Ectodermal cell (in vitro differentiated cells): ENCODE data around the gene SYT15.
A peak's percentile ranks its signal among the peaks of the same experiment; 100 is the strongest.

Experiments used
- H3K27ac ChIP-seq: 2 replicates; pipeline ENCODE4 v1.7.0; 2013; ENCODE audit warnings: mild to moderate bottlenecking, low read depth, low read length; ENCODE audit not compliant: insufficient read depth, poor library complexity, severe bottlenecking
- H3K27me3 ChIP-seq: 2 replicates; pipeline ENCODE4 v1.7.0; 2013; ENCODE audit warnings: mild to moderate bottlenecking, low read length; ENCODE audit not compliant: insufficient read depth, control insufficient read depth, poor library complexity, severe bottlenecking
- H3K36me3 ChIP-seq: one replicate; pipeline ENCODE4 v1.7.0; 2013; ENCODE audit warnings: low read length; ENCODE audit not compliant: control insufficient read depth, insufficient read depth
- H3K4me1 ChIP-seq: one replicate; pipeline ENCODE4 v1.7.0; 2013; ENCODE audit warnings: low read length; ENCODE audit not compliant: control insufficient read depth, insufficient read depth
- H3K4me3 ChIP-seq: 2 replicates; pipeline ENCODE4 v1.7.0; 2013; ENCODE audit warnings: low read depth, low read length, control low read depth; ENCODE audit not compliant: insufficient read depth
- H3K9me3 ChIP-seq: 2 replicates; pipeline ENCODE4 v1.7.0; 2013; ENCODE audit warnings: mild to moderate bottlenecking, low read length, moderate library complexity; ENCODE audit not compliant: control insufficient read depth
- WGBS, 2 experiments: methylation state at CpG; one replicate each; pipeline ENCODE4 v1.1.7; 2013; ENCODE audit warnings: missing lambda C conversion rate in 2 of 2; 5-methylcytosine and 5-hydroxymethylcytosine counted together

The SYT15 gene

DNA sequence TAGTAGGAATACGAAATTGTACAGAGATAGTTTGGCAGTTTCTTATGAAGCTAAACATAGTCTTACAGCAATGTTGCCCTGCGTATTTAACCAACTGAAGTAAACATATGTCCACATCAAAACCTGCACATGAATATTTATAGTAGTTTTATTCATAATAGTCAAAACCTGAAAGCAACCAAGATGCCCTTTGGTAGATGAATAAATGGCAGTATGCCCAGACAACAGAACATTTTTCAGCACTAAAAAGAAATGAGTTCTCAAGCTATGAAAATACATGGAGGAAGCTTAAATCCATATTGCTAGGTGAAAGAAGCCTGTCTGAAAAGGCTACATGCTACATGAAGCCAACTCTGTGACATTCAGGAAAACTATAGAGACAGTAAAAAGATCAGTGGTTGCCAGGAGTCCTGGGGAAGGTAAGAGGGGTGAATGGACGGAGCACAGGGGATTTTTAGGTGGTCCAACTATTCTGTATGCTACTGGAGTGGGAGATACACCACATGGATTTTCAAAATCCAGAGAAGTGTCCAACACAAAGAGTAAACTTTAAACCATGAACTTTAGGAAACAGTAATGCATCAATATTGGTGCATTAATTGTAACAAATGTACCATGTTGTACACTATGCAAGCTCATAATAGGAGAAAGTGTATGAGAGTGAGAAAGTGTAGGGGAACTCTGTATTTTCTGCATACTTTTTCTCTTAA, 40.1 kb upstream of the SYT15 start:
- H3K9me3 ChIP-seq = no peaks in the 10 kb centered on the region
- peaks cover 17% of the 10 kb centered on the region for H3K4me1 ChIP-seq
- H3K27me3 ChIP-seq = no peaks in the 10 kb centered on the region
- H3K27ac ChIP-seq = no peak overlapping the region
- H3K36me3 ChIP-seq = no peaks in the 10 kb centered on the region
- H3K4me3 ChIP-seq = no peak overlapping the region
- 86 to 96% methylated on average over 3 of the region's 3 CpGs for WGBS, 2 experiments

DNA sequence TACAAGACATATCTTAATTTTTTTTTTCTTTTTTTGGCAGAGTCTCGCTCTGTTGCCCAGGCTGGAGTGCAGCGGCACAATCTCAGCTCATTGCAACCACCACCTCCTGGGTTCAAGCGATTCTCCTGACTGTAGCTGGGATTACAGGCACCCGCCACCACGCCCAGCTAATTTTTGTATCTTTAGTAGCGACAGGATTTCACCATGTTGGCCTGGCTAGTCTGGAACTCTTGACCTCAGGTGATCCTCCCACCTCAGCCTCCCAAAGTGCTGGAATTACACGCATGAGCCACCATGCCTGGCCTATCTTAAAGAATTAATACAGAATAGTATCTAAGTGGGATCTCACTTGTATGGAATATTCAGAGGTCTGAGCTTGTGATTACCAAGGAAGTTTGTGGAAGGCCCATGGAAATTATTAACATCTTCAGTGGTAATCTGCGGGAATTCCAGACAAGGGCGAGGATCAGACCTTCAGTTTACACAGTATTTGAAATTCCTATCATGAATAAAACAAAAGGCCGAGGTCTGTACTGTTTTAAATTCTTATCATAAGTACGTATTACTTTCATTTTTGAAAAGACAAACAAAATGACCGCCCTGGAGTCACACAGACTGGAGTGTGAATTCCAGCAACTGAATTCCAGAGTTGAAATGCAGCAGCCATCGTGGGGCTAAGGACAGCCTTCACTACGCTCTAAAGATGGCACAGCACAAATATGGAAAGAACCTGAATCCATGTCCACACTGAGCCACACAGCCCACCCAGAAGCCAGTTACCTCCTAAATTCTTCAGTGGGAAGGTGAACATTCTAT, 39.1 kb upstream of the SYT15 start:
- H3K4me1 ChIP-seq = peaks cover 17% of the 10 kb centered on the region

DNA sequence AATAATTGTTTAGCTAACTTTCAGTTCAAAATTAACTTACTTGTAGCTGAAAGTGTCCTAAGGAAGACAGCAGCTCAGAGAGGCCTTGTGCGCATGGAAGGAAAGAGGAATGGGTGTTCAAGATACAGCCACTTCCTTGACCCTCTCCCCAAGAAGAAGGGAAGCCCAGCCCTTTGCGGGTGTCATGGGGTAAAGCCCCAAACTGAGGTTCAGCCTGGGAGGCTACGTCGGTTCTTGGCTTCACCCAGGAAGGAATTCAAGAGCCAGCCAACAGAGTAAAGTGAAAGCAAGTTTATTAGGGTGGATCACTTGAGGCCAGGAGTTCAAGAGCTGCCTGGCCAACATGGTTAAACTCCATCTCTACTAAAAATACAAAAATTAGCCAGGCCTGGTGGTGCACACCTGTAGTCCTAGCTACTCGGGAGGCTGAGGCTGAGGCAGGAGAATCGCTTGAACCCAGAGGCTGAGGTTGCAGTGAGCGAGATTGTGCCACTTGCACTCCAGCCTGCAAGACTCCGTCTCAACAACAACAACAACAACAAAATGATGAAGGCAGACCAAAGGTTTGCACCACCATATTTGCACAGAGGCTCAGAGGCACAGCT, 38.4 kb upstream of the SYT15 start:
- no peak overlapping the region for H3K4me3 ChIP-seq
- WGBS, 2 experiments = 90 to 91% methylated on average over 8 of the region's 8 CpGs
- H3K27ac ChIP-seq = no peak overlapping the region
- no peaks in the 10 kb centered on the region for H3K9me3 ChIP-seq
- H3K27me3 ChIP-seq = no peaks in the 10 kb centered on the region
- no peaks in the 10 kb centered on the region for H3K36me3 ChIP-seq
- peaks cover 17% of the 10 kb centered on the region for H3K4me1 ChIP-seq

More for the DNA sequence above, 39.1 kb upstream of the SYT15 start:
- WGBS, 2 experiments = 81 to 84% methylated on average over 14 of the region's 14 CpGs
- H3K27ac ChIP-seq = no peak overlapping the region
- no peaks in the 10 kb centered on the region for H3K36me3 ChIP-seq
- H3K4me3 ChIP-seq = no peak overlapping the region
- H3K9me3 ChIP-seq = no peaks in the 10 kb centered on the region
- no peaks in the 10 kb centered on the region for H3K27me3 ChIP-seq

DNA sequence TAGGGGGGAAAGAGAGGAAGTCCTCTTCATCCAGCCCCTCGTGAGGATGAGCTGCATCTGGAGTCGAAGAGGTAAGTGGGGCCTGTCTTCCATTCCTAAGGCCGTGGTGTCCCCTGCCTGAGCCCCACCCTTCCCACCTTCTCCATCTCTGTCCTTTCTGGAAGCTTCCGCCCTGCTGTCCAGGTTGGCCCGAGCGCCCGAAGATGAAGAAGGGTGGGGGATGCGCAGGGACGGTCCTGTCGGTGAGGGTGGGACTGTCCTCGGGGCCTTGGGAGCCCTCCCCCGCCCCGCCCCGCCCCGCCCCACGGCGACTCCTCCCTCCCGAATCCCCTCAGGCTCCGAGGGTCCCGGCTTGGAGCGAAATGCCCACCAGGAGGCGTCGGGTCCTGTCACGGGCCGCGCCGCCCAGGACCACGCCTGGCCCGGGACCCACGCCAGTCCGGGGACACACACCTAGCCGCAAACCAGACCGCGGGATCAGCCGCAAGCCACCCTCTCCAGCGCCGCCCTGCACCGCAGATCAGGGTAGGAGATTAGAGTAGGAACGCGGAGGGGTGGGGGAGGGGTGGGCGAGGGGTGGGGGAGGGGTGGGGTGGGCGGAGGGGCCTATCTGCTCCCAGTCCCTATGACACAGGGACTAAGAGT, 37.8 kb upstream of the SYT15 start:
- Histone ChIP-seq H3K4me3 (peak overlapping the region; percentile 41), H3K27me3 (no peaks in the 10 kb centered on the region)

DNA sequence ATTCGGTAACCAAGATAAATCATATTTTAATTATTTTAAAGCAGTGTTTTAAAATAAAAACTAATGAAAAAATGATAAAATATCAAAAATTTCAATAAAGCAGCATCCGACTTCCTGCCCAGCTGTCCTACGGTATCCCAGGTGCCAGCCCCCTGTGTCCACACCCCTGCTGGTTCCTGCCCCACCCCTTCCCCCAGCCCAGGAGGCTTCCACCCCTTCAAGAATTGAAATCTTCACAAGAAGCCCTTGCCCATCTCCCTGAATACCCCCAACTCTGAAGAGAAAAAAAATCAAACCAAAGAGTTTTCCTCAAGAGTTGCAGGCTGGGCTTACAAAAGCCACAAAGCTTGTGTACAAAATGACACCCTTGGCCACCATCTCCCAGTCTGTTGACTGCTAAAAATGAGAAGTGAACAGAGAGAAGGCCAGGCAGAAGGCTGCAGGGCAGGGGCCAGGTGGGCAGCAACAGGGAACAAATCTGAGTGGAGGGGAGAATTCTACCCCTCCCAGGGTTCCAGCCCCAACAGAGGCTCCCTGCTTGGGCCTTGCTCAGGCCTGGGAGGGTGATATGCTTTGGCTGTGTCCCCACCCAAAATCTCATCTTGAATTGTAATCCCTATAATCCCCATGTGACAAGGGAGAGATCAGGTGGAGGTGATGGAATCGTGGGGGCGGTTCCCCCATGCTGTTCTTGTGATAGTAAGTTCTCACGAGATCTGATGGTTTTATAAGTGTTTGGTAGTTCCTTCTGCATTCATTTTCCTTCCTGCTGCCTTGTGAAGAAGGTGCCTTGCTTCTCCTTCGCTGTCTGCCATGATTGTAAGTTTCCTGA, 37.0 kb upstream of the SYT15 start:
- Histone ChIP-seq H3K27ac (no peak overlapping the region), H3K4me3 (no peak overlapping the region), H3K36me3 (no peaks in the 10 kb centered on the region), H3K9me3 (no peaks in the 10 kb centered on the region), H3K27me3 (no peaks in the 10 kb centered on the region), H3K4me1 (peaks cover 17% of the 10 kb centered on the region)
- WGBS, 2 experiments = 69 to 72% methylated on average over 6 to 7 of the region's 7 CpGs

More for the DNA sequence above, 37.8 kb upstream of the SYT15 start:
- H3K4me1 ChIP-seq = peaks cover 17% of the 10 kb centered on the region
- H3K36me3 ChIP-seq = no peaks in the 10 kb centered on the region
- WGBS, 2 experiments = 8 to 10% methylated on average over 36 to 39 of the region's 42 CpGs
- no peak overlapping the region for H3K27ac ChIP-seq
- no peaks in the 10 kb centered on the region for H3K9me3 ChIP-seq

DNA sequence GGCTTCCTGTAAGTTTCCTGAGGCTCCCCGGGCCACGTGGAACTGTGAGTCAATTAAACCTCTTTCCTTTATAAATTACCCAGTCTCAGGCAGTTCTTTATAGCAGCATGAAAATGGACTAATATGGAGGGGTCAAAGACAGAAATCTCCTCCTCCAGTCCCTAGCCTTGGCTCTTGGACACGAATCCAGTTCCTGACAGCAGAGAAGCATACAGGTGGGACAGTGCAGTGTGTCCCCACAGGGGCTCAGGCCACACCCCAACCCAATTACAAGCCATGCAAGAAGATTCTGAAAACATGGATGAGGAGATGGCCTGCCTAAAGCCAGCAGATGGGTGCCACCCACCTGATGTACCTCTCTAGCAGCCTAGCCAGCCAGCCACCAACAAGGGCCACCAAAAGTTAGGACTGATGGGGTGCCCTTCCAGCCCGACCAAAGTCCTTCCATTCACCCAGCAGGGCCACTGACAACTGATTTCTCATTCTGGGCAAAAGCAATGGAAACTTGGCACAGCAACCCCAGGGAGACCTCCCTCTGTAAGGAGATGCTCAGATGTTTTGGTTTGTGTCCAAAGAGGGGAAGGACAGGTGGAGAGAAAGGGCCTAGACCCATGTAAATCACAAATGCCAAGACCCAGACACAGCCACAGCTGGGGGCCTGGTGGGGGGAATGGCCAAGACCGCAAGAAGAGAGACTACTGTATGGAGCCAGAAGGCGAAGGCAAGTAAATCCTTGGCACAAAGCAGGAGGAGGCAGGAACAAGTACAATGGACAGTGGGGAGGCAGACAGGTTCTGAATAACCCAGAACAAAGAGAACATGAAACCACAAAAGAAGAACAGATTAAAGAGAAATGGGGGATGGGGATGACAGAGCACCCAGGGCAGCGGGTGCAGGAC, 36.1 kb upstream of the SYT15 start:
- H3K4me1 ChIP-seq = peaks cover 17% of the 10 kb centered on the region
- H3K36me3 ChIP-seq = no peaks in the 10 kb centered on the region
- H3K4me3 ChIP-seq = no peak overlapping the region
- H3K27me3 ChIP-seq = no peaks in the 10 kb centered on the region
- H3K9me3 ChIP-seq = no peaks in the 10 kb centered on the region
- WGBS, 2 experiments = 73 to 74% methylated on average over 7 of the region's 7 CpGs
- H3K27ac ChIP-seq = no peak overlapping the region

DNA sequence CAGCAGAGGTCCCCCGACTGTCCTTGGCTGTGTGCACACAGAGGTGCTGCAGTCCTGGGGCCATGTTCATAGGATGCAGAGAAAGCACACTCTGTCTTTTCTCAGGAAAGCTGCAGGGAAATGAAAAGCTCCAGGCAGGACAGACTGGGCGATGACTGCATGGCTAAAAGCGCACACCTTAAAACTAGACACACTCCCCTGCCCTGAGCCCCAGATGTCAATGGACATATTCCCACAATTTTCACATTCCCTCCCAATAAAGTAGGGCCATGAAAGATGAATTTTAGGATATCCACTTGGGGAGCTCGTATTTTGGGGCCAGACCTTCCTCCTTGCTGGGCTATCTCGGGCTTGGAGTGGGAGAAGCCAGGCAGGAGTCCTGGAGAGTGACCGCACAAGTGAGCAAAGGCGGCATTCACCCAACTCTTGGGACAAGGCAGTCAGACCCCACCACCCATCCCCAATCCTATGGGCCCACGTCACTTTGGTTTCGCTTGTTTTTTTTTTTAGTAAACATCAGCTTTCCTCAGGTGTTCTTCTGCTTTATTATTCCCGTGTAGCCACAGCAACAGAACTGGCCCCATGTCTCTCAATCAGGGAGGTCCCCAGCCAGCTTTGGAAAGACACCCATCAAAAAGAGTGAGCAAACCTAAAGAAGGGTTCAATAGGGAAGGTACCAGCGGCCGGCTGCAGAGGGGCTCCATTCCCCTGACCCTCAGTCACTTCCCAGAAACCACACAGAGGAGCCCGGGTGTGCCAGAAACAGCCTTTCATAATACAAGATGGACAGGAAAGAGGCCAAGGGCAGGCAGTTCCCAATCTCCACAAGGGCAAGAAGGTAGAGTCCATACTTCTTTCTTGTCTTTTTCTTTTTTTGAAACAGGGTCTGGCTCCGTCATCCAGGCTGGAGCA, 35.2 kb upstream of the SYT15 start:
- WGBS, 2 experiments = 90 to 92% methylated on average over 14 of the region's 14 CpGs
- H3K27me3 ChIP-seq = no peaks in the 10 kb centered on the region

DNA sequence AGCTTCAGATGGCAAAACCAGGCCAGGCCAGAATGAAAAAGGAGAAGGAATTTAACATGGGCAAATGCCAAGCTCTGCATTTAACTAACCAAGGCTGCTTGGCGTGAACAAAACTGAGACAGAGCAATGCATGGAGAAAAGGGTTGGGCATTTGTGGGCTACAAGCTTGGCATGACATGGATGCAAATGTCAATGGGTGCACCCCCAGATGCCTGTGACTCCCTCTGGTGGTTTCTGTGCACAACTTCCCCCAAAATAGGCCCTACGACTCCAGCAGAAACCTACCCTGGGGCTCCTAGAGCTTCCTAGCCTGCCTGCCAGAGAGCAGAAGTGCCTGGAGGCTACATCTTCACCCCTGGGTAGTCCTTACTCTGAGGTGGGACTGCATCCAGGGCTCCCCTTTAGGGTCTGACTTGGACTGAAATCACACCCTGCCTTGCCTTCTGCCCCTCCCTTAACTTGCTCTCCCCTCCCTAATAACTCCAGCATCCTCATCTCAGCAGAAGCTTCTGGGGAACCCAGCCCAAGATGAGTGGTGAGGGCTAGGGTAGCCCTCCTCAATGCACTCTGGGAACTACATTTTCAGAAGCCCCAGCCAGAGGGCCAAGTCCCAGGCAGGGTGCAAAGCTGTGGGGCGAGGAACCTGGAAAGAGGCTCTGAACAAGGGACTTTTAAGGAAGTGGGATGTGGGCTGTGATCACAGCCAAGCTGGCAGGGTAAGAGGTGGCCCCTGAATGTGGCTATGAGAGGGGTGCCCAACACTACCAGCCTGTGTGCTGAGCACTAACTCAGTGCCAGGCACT, 33.7 kb upstream of the SYT15 start:
- no peaks in the 10 kb centered on the region for H3K27me3 ChIP-seq

More for the DNA sequence above, 35.2 kb upstream of the SYT15 start:
- Histone ChIP-seq H3K36me3 (no peaks in the 10 kb centered on the region), H3K4me1 (peaks cover 17% of the 10 kb centered on the region), H3K27ac (no peak overlapping the region), H3K4me3 (no peak overlapping the region), H3K9me3 (no peaks in the 10 kb centered on the region)

More for the DNA sequence above, 33.7 kb upstream of the SYT15 start:
- Histone ChIP-seq H3K4me3 (no peak overlapping the region), H3K9me3 (no peaks in the 10 kb centered on the region), H3K27ac (no peak overlapping the region), H3K4me1 (peaks cover 17% of the 10 kb centered on the region), H3K36me3 (no peaks in the 10 kb centered on the region)
- 71 to 74% methylated on average over 3 of the region's 3 CpGs for WGBS, 2 experiments
